Measurements from ENCODE around the gene PDCD1.
"Not testable (repeated sequence)": the region's sequence is repeated elsewhere in the genome, so short reads cannot be mapped to it uniquely, and the experiment has no call there.

Gene PDCD1

GRCh38 chr2:241818943-241819270, 39.8 kb downstream of the PDCD1 start:
- DNase-seq (ENCODE audit: low read depth) = no peak
- TF ChIP-seq CTCF (IDR thresholded peaks at IDR 0.05; ENCODE audit: insufficient read depth, low read depth, low read length, missing control alignments) = no peak

GRCh38 chr2:241818229-241818942, 40.3 kb downstream of the PDCD1 start:
- TF ChIP-seq CTCF (IDR thresholded peaks at IDR 0.05; ENCODE audit: insufficient read depth, low read depth, low read length, missing control alignments) = no peak
- DNase-seq (ENCODE audit: low read depth) = no peak
- no peak overlapping the region for H3K4me3 ChIP-seq (ENCODE audit: low read length)

More at GRCh38 chr2:241818943-241819270, 39.8 kb downstream of the PDCD1 start:
- H3K4me3 ChIP-seq (ENCODE audit: low read length) = no peak overlapping the region

GRCh38 chr2:241817821-241818215, 40.9 kb downstream of the PDCD1 start:
- DNase-seq (ENCODE audit: low read depth); H3K4me3 ChIP-seq (ENCODE audit: low read length): not testable (repeated sequence)

GRCh38 chr2:241817126-241817820, 41.4 kb downstream of the PDCD1 start:
- TF ChIP-seq CTCF (IDR thresholded peaks at IDR 0.05; ENCODE audit: insufficient read depth, low read depth, low read length, missing control alignments) = no peak
- H3K4me3 ChIP-seq (ENCODE audit: low read length) = no peak overlapping the region
- no peak for DNase-seq (ENCODE audit: low read depth)

GRCh38 chr2:241816431-241817121, 42.1 kb downstream of the PDCD1 start:
- DNase-seq (ENCODE audit: low read depth) = no peak
- H3K4me3 ChIP-seq (ENCODE audit: low read length) = no peak overlapping the region
- TF ChIP-seq CTCF (IDR thresholded peaks at IDR 0.05; ENCODE audit: insufficient read depth, low read depth, low read length, missing control alignments) = no peak

GRCh38 chr2:241815477-241816430, 42.9 kb downstream of the PDCD1 start:
- DNase-seq (ENCODE audit: low read depth) = no peak
- no peak overlapping the region for H3K4me3 ChIP-seq (ENCODE audit: low read length)
- TF ChIP-seq CTCF (IDR thresholded peaks at IDR 0.05; ENCODE audit: insufficient read depth, low read depth, low read length, missing control alignments) = no peak

Data from epithelial cell of esophagus (primary cell).